ENCODE measurements around the gene BCL2. TPM values are rescaled to one million over a fixed set of nuclear protein-coding genes. Genes with fewer than 3 reads are reported as not detected.

Gene BCL2
- total RNA-seq, 2 experiments from 2014 or later: 1.4 to 2.5 TPM

DNA sequence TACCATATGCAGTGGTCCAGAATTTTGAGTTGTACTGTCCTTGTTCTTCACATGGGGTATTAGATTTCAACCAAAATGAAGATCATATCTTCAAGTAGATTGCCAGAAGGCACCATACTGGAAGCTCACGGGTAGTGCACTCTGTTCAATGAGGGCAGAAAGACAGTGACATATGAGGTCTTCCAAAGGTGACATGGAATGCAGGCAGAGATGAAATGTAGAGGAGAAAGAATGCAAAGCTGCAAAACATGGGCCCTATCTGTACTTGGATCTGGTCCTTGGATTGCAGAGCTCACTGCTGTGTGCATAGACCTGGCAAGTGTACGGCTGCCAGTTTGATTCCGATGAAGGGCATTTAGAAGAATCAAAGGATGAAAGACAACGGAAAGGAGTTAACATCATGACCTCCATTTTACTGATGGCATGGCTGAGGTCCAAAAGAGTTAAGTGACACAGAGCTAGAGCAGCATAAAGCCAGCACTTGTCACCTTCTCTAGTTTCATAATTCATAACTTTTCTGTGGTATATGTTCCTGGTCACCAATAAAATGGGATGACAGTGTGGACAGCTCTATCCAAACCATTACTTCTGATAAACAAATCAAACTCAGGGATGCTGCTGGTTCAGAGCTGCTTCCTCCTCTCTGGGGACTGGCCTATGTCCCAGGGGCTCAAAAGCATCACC, 64.7 kb downstream of the BCL2 start:
- H4K20me1 ChIP-seq (ENCODE audit: insufficient read depth, low read length): no peaks in the 10 kb centered on the region
- H3K79me2 ChIP-seq (ENCODE audit: insufficient read depth, low read depth, low read length): no peaks in the 10 kb centered on the region
- TF ChIP-seq EZH2phosphoT487 (IDR thresholded peaks at IDR 0.05; ENCODE audit: borderline replicate concordance, low read depth, low read length): no peak
- TF ChIP-seq, protein P1, sequence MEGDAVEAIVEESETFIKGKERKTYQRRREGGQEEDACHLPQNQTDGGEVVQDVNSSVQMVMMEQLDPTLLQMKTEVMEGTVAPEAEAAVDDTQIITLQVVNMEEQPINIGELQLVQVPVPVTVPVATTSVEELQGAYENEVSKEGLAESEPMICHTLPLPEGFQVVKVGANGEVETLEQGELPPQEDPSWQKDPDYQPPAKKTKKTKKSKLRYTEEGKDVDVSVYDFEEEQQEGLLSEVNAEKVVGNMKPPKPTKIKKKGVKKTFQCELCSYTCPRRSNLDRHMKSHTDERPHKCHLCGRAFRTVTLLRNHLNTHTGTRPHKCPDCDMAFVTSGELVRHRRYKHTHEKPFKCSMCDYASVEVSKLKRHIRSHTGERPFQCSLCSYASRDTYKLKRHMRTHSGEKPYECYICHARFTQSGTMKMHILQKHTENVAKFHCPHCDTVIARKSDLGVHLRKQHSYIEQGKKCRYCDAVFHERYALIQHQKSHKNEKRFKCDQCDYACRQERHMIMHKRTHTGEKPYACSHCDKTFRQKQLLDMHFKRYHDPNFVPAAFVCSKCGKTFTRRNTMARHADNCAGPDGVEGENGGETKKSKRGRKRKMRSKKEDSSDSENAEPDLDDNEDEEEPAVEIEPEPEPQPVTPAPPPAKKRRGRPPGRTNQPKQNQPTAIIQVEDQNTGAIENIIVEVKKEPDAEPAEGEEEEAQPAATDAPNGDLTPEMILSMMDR (conservative IDR thresholded peaks at IDR 0.05; ENCODE audit: low read length): no peak
- BruUV-seq (replicated peaks): no TSS peak
- no peaks in the 10 kb centered on the region for H3K9me2 ChIP-seq (ENCODE audit: insufficient read depth, low read length)
- CTCF ChIA-PET (ENCODE audit: unreplicated experiment): no interaction called here
- H3K27ac ChIP-seq (ENCODE audit: low read depth, low read length, poor library complexity, severe bottlenecking): no peak overlapping the region
- intact Hi-C loops (cut with micrococcal nuclease; ENCODE audit: unreplicated experiment): no loop called here
- DNase-seq (ENCODE audit: low spot score): no peak
- H3K4me2 ChIP-seq (ENCODE audit: low read length): no peak overlapping the region
- H2AFZ ChIP-seq (ENCODE audit: low read length): no peak overlapping the region
- no peak overlapping the region for H3K4me3 ChIP-seq (ENCODE audit: low read depth, low read length, poor library complexity, severe bottlenecking)
- H3K36me3 ChIP-seq (ENCODE audit: insufficient read depth, low read length): no peaks in the 10 kb centered on the region
- H3K4me1 ChIP-seq (ENCODE audit: insufficient read depth, low read length, poor library complexity, severe bottlenecking): no peaks in the 10 kb centered on the region
- POLR2A ChIA-PET: no interaction called here
- H3K9me3 ChIP-seq (ENCODE audit: low read length): no peaks in the 10 kb centered on the region

DNA sequence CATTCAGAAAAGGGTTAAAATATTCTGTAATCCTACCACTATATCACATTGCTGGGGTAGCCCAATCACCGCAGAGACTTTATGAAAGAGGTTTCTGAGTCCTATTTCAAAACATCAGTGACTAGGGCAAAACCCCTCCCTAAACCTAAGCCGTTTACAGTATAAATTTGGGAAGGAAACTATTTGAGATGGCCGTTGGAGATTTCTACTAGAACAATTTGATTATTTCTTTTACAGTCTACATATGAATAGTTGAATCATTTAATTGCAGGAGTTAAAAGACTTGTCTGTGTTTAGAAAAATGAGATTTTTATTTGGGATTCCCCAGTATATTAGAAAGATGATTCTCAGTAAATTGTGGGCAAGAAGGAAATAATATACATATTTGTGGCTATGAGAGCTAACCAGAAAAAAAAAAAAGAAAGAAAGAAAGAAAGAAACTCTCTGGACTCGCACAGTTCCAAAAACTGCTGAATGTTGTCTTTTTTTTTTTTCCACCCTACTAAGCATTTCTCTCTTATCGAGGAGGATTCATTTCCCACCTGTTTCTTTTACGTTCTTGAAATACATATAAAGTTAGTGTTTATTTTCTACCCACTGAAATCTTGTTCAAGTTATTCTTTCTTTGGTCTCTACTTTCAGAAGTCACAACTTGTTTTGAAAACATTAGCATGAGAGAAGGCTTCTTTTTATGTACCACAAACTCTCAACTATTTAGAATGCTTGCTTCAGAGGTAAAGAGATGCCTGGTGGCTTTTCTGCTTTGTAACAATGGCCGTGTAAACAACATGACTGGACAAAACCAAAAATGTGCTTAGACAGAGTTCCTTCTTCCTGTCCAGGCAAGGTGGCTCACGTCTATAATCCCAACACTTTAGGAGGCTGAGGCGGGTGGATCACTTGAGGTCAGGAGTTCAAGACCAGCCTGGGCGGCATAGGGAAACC, 65.9 kb downstream of the BCL2 start:
- CTCF ChIA-PET (ENCODE audit: unreplicated experiment): no interaction called here
- Histone ChIP-seq H2AFZ (ENCODE audit: low read length) (no peak overlapping the region), H3K36me3 (ENCODE audit: insufficient read depth, low read length) (no peaks in the 10 kb centered on the region), H3K27ac (ENCODE audit: low read depth, low read length, poor library complexity, severe bottlenecking) (no peak overlapping the region), H3K4me3 (ENCODE audit: low read depth, low read length, poor library complexity, severe bottlenecking) (no peak overlapping the region), H4K20me1 (ENCODE audit: insufficient read depth, low read length) (no peaks in the 10 kb centered on the region), H3K4me1 (ENCODE audit: insufficient read depth, low read length, poor library complexity, severe bottlenecking) (no peaks in the 10 kb centered on the region), H3K79me2 (ENCODE audit: insufficient read depth, low read depth, low read length) (no peaks in the 10 kb centered on the region), H3K9me2 (ENCODE audit: insufficient read depth, low read length) (no peaks in the 10 kb centered on the region), H3K4me2 (ENCODE audit: low read length) (no peak overlapping the region), H3K9me3 (ENCODE audit: low read length) (no peaks in the 10 kb centered on the region)
- no peak for DNase-seq (ENCODE audit: low spot score)
- no TSS peak for BruUV-seq (replicated peaks)
- intact Hi-C loops (cut with micrococcal nuclease; ENCODE audit: unreplicated experiment): no loop called here
- no peak for TF ChIP-seq EZH2phosphoT487 (IDR thresholded peaks at IDR 0.05; ENCODE audit: borderline replicate concordance, low read depth, low read length)
- TF ChIP-seq, protein P1 (conservative IDR thresholded peaks at IDR 0.05; ENCODE audit: low read length): no peak
- POLR2A ChIA-PET: no interaction called here

DNA sequence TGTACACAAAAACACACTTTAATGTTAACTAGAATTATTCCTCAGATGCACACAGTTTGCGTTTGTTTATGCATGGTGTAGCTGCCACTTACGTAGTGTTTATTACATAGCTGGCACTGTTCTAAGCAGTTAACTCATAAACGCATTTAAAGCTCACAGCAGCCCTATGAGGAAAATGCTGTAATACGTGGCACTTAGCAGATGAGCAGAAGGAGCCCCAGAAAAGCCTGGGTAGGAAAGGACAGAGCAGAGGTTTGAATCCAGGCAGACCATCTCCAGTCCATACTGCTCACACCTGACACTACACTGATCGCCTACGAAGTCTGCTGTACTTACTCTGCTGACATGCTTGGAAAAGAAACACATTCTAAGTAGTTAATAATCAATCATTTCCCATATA, 66.6 kb downstream of the BCL2 start:
- TF ChIP-seq, protein P1 (conservative IDR thresholded peaks at IDR 0.05; ENCODE audit: low read length): no peak
- TF ChIP-seq EZH2phosphoT487 (IDR thresholded peaks at IDR 0.05; ENCODE audit: borderline replicate concordance, low read depth, low read length): no peak
- H3K4me2 ChIP-seq (ENCODE audit: low read length): no peak overlapping the region
- intact Hi-C loops (cut with micrococcal nuclease; ENCODE audit: unreplicated experiment): no loop called here
- ChIA-PET CTCF (ENCODE audit: unreplicated experiment) (no interaction called here), POLR2A (no interaction called here)
- H3K36me3 ChIP-seq (ENCODE audit: insufficient read depth, low read length): no peaks in the 10 kb centered on the region
- no peaks in the 10 kb centered on the region for H3K9me3 ChIP-seq (ENCODE audit: low read length)
- no peak for DNase-seq (ENCODE audit: low spot score)
- no peaks in the 10 kb centered on the region for H4K20me1 ChIP-seq (ENCODE audit: insufficient read depth, low read length)
- H3K79me2 ChIP-seq (ENCODE audit: insufficient read depth, low read depth, low read length): no peaks in the 10 kb centered on the region
- BruUV-seq (replicated peaks): no TSS peak
- no peak overlapping the region for H3K27ac ChIP-seq (ENCODE audit: low read depth, low read length, poor library complexity, severe bottlenecking)
- H2AFZ ChIP-seq (ENCODE audit: low read length): no peak overlapping the region
- H3K4me1 ChIP-seq (ENCODE audit: insufficient read depth, low read length, poor library complexity, severe bottlenecking): no peaks in the 10 kb centered on the region
- no peaks in the 10 kb centered on the region for H3K9me2 ChIP-seq (ENCODE audit: insufficient read depth, low read length)
- H3K4me3 ChIP-seq (ENCODE audit: low read depth, low read length, poor library complexity, severe bottlenecking): no peak overlapping the region
